GM21717 (cell line): ENCODE results near the gene MRPL48.
"Not testable (repeated sequence)": the region's sequence is repeated elsewhere in the genome, so short reads cannot be mapped to it uniquely, and the experiment has no call there.

ENCODE experiments used
- ATAC-seq: cut with Tn5 transposase; IDR thresholded peaks from one replicate; pipeline ENCODE4 v1.9.1; 2021; ENCODE audit warnings: mild to moderate bottlenecking, moderate library complexity; ENCODE audit not compliant: unreplicated experiment

Gene MRPL48

DNA sequence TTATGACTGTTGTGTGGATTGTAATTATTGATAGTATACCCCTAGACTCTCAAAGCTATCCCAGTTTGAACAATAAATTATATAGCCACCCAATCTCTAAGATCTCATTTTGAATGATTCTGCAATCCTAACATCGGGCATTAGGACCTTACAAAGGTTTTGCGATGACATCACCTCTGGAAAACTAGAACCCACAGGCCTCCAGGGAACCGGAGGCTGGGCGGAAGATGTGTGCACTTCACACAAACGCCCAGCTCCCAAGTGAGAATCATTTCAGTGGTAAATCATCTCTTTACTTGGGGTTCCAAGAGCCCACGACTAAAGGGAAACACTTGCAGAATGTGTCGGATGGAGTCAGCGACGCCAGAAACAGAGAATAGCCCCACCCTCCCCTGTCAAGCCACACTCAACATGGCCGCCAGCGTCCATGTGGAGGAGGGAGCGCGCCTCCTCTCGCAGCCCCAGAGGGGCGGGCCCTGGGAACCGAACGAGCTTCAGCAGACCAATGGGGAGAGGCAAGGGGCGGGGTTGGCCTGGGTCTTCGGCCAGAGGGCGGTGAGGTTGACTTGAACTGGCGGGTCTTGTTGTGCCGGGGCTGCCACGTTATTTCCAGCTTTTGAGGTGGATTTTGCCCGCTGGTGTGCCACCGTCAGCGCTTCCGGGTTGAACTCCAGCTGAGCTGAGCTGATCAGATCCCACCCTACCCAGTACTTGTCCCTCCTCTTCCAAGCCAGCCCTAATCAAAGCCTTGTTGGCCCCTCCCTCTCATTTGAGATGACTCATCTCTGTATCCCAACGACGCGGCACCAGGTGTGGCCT lies 8.4 kb upstream of the MRPL48 start:
- ATAC-seq: peak; percentile 97

DNA sequence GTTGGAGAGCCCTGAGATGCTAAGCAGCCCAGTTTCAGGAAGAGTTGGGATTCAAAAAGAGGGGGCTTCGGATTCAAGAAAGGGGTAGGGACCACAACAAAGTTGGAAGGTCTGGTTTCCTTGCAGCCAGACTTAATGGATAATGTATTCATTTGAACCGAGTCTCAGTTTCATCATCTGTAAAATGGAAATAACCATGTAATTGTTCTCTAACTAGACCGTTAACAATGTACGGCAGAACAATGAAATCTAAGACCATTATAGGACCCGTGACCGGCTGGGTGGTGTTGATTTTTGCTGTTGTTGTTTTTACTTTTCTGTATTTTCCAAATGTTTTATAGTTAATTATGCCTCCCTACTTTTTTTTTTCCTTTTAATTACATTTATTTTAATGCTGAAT lies 6.4 kb upstream of the MRPL48 start:
- ATAC-seq: no peak

DNA sequence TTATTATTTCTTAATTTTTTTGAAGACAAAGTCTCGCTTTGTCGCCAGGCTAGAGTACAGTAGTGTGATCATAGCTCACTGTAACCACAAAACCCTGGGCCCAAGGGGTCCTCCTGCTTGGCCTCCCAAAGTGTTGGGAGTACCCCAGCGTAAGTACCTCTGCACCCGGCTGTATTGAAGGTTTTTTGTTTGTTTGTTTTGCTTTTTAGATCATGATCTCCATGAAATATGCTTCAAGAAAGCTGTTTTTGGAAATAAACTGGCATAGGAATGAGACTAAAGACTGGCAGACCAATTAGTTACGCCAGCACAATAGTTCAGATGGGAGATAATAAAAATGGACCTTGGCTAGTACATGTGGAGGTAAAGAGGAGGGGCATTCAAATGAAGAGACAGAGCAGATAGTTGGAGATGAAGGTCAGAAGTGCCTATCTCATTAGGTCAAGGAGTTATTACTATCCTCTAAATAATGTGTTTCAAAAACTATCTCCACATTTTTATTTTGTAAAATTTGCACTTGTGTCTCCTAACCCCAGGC lies 4.1 kb upstream of the MRPL48 start:
- no peak for ATAC-seq

DNA sequence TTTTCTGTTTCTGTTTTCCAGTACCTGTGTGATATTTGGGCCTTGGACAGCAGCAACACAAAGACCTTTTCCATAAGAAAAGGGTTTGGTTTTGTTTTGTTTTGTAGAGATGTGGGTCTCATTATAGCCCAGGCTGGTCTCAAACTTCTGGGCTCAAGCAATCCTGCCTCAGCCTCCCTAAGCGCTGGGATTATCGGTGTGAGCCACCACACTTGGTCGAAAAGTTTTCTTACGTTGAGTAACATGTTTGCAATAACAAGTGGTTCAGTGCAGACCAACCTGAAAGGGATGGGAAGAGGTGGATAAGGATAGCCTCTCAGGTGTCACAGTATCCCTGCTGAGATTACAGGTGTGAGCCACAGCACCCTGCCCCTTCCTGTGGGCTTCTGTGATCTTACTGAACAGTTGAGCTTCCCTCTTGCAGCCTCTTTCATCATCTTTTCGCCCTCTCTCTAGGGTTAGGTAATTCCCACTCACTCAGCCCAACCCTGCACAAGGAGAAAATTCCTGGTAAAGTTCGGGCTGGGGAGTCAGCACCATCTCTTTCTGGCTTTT lies 3.5 kb upstream of the MRPL48 start:
- no peak for ATAC-seq

DNA sequence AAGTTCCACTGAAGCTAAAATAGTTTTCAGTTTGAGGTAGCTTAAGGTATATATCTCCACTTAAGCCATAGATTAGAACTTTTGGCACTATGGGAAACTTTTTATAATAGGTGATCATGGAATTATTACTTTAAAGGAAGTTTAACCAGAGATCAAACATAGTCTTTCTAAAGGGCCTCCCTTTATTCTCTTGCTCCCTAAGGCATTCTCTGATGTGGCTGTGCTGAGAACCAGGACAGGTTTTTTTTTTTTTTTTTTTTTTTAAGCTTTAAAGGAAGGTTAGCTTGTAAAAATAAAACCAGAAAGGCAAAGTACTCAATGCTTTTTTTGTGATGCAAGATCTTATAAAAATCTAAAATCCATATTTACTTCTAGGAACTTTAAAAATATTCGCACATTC lies 2.9 kb upstream of the MRPL48 start:
- ATAC-seq: no peak

DNA sequence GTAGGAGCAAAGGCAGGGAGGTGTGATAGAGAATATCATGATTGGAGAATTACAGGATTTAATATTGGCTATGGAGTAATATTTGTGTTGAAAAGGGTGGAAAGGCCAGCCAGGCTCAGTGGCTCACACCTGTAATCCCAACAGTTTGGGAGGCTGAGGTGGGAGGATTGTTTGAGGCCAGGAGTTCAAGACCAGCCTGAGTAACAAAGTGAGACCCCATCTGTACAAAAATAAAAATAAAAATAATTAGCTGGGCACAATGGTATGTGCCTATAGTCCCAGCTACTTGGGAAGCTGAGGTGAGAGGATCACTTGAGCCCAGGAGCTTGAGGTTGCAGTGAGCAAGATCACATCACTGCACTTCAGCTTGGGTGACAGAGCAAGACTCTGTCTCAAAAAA lies 2.2 kb upstream of the MRPL48 start:
- not testable (repeated sequence) for ATAC-seq

DNA sequence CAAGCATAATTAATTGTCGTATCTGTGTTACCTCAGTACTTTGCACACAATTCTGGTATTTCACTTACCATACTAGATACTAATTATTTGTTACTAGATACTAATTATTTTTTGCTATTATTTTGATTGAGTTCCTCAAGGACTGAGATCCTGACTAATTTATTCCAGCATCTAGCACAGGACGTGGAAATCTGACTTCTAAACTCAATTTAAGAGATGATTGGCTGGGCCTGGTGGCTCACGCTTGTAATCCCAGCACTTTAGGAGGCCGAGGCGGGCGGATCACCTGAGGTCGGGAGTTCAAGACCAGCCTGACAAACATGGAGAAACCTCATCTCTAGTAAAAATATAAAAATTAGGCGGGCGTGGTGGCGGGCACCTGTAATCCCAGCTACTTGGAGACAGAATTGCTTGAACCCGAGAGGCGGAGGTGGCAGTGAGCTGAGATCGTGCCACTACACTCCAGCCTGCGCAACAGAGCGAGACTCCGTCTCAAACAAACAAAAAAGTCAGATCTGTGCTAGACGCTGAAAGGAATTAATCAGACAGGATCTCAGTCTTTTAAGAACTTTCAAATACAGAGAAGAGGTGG lies 527 bp upstream of the MRPL48 start:
- no peak for ATAC-seq

DNA sequence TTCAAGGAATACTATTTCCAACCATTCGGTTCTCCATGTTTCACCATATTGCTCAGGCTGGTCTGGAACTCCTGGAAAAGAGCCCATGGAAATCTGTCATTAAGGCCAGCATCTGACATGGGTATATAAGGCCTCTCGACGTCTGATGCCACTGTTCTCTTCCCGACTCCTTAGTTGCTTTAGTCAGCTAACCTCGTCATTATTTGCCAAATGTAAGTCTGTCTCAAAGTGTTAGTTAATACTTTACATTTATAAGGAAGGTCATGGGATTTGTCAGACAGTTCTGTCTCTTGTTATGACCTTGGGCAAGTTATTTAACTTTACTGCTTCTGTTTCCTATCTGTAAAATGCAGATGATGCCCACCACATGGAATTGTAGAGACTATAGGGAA lies 1.6 kb downstream of the MRPL48 start:
- no peak for ATAC-seq

DNA sequence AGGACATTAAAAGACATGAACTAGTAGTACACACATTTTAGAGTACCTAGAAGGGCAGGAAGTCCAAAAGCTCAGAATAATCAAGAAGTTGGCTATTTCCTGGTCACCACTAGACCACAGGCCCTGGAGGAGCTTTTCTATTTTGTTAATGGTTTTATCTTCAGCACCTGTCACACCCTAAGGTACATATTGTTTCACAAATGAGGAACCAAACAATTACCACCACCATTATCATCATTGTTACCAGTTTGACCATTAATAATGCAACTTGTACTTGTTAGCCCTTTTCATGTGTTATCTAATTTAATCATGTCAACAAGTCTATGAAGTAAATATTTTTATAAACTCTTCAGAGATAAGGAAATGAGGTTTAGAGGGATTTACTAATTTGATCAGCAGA lies 4.9 kb downstream of the MRPL48 start:
- no peak for ATAC-seq

DNA sequence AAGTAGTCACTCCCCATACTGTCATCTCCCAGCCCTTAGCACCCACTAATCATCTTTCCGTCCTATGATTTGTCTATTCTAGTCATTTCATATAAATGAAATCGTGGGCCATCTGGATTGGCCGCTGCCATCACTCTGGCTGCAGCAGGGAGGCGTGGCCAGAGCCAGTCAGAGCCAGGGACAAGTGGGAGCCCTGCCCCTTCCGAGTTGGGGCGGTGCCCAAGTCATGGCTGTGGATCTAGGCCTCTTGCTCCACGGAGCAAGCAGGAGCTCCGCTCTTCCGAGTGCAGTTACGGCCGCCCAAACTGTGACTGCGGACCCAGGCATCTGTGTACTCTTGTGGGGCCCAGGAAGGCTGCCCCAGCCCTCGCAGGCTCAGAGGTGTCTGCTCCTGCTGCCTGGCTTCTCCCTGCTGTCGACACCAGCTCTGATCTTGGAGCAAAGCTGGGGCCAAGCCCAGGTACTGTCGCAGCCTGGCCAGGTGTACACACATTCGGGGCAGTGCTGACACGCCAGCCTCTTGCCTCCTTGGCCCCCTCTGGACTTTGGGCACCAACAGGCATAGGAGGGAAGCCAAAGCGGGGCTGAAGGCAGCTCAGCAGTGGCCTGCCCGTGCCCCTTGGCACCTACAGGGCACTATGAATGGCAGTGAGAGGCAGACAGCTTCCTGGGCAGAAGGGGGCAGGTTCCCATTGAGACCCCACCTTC lies 8.4 kb downstream of the MRPL48 start:
- no peak for ATAC-seq

DNA sequence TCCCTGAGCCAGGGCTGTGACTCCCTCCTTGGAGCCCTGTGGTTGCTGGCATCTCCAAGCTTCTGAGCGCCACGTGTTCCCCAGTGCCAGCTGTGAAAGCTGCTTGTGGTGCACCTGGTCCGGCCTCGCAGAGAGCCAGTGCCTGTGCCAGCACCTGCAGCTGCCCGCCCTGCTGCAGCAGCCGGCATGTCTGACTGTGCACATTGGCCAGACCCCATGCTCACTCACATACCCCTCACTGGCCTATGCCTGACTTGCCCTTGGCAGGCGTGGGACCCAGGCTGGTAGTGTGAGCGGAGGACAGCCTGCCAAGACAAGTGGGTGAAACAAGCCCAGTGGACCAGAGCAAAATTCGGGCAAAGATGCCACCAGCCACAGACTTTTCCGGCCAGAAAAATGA lies 9.8 kb downstream of the MRPL48 start:
- no peak for ATAC-seq

DNA sequence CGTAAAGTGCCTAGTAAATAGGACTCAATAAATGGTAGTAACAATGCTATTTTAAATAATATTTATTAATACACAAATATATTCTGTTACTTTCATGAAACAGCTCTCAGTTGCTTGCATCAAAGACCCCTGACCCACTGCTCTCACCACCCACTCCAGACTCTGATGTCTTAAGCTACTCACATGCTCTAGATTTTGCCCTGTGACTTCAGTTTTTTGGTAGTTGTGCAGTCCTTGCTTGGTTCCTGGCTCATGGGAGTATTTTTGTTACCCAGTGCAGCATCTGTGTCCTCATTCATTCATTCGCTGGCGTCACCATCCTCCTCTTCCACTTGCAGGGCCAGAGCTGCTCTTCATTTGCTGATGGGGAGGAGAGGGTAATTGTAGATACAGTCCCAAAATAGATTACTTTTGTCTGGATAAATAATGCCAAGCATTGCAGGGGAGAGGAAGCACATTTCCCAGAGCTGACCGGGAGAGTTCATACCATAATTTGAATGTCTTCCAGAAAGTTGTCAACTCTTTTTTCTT lies 12.7 kb downstream of the MRPL48 start:
- no peak for ATAC-seq

DNA sequence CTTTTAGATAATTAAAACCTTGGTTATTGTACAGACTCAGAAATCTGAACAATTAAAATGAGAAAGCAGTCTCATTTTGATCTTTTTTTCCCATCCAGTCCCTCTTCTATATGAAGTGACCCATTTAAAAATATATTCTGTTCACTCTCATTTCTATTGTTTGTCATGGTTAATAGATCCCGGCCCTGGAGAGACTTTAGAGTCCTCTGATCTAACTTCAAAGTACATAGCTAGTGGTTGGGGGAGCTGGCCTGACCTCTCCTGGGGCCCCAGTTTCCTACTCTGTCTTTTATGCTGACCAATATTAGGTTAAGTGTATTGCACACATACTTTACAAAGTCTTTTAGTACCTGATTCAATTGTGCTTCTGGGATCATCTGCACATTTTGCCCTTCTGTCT lies 13.5 kb downstream of the MRPL48 start:
- no peak for ATAC-seq

DNA sequence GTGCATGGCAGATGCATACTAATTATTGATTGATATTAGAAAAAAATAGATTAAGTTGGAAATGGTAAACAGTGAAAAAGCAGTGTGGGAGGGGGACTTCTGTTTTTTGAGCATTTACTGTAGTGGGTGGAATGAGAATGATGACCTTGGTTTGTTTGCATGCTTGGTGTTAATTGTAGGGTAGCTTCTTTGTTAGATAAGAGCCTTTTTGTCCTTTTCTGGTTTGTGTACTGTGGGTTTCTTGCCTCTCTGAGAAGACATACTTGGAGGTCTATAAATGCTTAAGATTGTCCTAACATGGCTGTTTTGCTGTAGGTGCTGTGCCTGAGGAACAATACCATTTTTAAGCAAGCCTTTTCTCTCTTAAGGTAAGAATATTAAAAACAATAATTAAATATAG lies 17.0 kb downstream of the MRPL48 start:
- ATAC-seq: no peak

DNA sequence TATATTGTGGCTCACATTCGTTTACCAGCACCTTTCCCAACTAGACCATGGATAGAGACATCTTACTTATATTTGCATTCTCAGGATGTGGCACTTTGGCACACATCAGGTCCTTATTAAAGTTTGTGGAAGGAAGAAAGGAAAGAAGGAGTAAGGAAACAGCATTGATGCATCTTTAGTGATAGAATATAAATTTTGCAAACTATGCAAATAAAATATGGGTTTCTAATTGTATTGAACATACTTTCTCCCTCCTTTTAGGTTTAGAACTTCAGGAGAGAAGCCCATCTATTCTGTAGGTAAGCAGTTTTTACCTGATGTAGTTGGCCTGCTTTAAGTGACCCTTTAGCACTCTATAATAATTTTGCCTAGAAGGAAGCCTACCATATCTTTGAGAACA lies 20.4 kb downstream of the MRPL48 start:
- ATAC-seq: no peak

DNA sequence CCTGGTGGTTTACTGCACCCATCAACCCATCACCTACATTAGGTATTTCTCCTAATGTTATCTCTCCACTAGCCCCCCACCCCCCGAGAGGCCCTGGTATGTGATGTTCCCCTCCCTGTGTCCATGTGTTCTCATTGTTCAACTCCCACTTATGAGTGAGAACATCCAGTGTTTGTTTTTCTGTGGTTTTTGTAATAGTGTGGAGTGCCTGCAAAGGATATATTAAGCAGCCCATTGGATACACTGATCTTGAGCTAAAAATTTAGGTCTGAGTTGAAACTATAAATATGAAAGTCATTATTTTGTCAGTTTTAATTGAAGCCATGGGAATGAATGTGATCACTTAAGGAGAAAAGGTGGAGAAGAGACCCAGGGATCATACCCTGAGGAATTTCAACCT lies 23.0 kb downstream of the MRPL48 start:
- ATAC-seq: no peak

DNA sequence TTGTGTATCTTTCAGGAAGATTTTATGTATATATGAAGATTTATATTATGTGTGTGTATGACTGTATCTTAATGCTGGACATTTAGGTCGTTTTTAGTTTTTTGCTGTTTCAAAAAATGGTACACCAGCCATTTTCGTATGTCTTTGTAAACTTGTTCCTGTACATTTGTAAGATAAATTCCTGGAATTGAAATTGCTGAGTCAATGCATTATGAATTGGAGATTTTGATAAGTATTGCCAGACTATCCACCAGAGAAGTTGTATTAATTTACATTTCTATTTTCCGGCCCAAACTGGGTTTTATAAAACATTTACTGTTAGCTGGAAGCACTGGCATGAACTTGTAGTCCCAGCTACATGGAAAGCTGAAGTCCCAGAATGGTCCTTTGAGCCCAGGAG lies 24.6 kb downstream of the MRPL48 start:
- ATAC-seq: no peak

DNA sequence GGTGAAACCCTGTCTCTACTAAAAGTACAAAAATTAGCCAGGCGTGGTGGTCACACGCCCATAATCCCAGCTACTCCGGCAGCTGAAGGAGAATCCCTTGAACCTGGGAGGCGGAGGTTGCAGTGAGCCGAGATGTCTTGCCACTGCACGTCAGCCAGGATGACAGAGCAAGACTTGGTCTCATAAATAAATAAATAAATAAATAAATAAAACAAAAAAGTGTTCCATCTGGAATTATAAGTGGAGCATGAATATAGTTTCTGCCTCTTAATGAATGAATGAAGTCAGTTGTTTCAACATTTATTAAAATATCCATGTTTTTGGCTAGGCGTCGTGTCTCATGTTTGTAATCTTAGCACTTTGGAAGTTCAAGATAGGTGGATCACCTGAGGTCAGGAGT lies 27.1 kb downstream of the MRPL48 start:
- ATAC-seq: no peak

DNA sequence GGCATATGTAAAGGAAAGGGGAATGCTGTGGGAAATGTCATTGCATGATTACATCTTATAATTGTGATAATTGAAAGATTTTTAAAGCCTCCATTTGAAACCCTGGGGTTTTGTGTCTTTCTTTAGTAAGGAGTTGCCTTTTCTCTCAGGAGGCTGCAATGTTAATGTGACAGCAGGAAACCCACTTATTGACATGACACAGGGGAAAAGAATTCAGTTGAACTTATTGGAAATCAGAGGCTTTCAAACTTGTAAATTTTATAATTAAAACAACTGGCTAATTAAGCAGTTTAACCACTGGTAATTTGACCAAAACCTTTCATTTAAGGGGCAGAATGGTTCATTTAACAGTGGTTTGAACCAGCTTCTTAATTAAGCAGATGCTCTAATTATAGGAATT lies 31.2 kb downstream of the MRPL48 start:
- ATAC-seq: no peak

DNA sequence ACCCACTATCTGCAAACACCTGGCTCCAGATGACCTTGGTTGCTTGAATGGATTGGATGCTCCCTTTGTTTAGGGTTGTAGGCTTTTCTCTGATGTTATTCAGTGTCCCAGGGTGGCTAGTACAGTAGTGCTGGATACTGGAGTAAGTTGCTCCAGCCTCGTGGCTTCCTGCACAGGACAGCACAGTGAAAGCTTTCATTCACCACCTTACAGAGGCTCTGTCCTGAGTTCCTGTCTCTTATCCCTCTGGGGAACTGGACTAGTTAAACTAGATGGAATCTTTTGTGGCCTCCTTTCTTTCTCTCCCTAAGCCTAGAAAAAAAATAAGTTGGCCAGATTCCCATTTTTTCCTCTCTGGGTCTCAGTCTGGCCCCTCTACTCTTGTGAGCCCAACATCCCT lies 42.6 kb downstream of the MRPL48 start:
- ATAC-seq: no peak

DNA sequence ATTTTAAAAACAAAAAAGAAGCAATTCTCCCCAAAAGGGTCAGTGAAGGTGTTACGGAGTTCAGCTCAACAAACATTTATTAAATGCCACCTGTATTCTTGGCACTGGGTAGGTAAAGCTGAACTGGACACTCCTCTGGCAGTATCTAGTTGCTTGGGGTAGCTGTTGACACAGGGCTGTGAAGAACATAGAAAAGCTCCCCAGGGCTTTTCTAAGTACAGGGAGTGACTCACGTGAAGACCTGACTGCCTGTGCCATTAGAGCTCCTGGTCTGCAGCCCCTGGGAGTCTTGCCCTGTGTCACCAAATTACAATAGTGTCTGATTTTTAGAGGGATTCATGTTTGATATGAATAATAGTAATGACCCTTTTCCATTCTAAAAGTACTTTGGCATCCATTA lies 45.4 kb downstream of the MRPL48 start:
- no peak for ATAC-seq
